HG02798 (cell line): ENCODE measurements around the gene GNAS-AS1.

Source experiments
- ATAC-seq: cut with Tn5 transposase; IDR thresholded peaks from one replicate; pipeline ENCODE4 v1.9.1; 2021; ENCODE audit warnings: mild to moderate bottlenecking; ENCODE audit not compliant: unreplicated experiment, poor library complexity

GNAS-AS1 gene

DNA sequence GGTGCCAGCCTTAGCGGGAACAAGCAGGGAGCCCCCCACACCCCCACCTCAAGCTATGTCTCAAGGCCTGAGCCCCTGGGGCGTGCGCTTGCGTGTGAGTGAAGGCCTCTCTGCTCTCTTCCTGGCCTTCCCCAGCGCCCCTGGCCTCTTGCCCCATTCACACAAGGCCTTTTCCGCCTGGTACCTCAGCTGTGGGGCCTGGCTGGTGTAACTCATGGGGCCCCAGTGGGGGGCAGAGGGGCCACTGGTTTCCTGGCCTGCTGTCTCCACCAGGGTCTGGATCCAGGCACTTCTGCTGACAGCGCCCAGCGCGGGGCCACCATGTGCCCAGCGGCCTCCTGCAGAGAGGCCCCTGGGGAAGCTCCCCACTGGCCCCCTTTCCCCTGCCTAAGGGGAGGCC is 34.7 kb downstream of the GNAS-AS1 start:
- no peak for ATAC-seq

DNA sequence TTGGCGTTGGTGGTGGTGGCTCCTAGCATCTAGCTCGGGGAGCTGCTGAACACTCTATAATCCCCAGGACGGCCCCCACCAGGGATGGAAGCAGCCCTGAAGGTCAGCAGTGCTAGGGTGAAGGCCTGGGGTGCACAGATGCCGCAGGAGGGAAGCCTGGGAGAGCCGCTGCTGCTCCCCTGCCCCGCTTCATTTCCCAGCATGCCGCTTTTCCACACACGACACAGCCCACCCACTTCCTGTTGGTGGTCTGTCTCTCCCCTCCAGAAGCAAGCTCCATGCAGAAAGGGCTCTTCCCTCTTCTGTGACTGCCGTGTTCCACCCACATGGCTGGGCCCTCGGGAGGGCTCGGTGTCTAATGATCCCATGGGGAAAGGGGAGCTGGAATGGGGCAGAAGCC is 35.3 kb downstream of the GNAS-AS1 start:
- no peak for ATAC-seq

DNA sequence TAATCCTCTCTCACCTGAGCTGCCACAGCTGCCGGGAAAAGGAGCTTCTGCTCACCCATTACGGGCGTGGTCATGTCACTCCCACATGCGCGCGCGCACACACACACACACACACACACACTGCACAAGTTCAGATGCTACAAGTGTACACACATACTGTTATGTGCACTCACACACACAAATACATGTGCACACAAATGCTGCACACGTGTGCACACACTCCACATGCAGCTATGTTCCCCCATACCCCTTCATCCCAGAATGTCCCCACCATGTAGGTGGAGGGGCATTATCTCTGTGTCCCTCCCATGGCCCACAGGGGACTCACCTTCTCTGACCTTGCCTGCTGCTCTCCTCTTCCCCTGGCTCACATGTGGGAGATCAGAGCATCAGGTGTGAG is 37.3 kb downstream of the GNAS-AS1 start:
- no peak for ATAC-seq

DNA sequence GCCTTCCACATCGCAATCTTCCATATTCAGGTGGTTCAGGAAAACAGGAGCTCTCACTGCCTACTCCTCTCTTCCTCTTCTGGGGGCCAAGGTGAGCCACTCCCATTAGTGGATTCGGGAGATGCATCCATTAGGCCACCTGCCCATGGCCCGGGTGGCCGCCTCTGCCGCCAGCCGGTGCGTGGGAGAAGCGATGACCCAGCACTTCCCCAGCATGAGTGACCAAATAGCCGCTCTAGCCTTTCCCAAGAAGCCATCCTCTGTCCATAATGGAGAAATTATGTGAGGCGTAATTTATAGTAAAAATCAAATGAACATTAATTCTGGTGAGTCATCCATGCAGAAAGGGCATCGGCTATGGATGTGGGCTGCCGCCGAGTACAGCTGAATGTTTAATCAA is 39.4 kb downstream of the GNAS-AS1 start:
- ATAC-seq = no peak

DNA sequence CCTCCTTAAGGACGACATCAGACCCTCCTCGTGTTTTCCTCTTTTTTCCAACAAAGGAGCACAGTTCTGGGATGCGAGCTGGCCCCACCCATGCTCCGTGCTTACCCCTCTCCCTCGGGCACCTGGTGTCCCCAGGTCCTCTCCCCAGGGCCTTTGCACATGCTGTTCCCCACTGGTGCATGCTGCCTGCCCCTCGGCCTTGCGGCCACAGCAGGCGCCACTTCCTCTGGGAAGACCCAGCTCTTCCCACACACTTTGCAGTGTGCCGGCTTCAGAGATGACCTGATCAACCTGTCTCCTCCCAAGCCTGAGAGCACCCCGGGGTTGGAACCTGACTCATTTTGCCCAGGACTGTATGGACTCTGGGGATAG is 39.8 kb downstream of the GNAS-AS1 start:
- ATAC-seq = no peak

DNA sequence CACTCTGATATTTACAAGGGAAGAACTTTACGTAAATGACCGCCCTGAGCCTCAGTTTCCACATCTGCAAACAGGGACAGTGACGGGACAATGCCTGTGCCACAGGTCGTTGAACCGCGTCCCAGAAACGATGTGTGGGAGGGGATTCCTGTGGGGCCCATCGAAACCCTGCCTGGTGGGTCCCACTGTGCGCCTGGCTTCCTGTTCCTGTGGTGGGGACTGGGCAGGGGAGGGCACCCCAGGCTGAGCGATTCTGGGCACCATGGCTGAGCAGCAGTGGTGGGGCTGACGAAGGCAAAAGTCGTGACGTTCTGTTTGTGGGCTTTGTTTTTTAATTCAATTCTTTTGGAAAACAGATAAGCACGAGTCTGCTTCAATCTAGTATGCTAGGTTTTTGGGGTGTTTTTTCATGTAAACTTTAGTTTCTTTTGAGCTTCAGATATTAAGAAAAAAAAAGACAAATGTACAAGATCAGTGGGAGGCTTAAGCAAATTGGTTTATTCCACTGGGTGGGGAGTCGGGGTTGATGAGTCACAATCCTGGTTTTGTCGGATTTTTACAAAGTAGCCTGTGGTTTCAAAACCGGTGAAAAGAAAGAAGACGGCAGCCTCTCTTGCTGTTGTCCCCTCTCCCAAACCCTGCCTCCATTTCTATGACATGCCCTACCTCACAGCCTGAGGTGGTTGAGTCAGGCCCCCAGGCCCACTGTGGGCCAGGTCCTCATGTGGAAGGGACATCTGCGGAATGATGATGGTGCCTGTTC is 40.4 kb downstream of the GNAS-AS1 start:
- no peak for ATAC-seq

DNA sequence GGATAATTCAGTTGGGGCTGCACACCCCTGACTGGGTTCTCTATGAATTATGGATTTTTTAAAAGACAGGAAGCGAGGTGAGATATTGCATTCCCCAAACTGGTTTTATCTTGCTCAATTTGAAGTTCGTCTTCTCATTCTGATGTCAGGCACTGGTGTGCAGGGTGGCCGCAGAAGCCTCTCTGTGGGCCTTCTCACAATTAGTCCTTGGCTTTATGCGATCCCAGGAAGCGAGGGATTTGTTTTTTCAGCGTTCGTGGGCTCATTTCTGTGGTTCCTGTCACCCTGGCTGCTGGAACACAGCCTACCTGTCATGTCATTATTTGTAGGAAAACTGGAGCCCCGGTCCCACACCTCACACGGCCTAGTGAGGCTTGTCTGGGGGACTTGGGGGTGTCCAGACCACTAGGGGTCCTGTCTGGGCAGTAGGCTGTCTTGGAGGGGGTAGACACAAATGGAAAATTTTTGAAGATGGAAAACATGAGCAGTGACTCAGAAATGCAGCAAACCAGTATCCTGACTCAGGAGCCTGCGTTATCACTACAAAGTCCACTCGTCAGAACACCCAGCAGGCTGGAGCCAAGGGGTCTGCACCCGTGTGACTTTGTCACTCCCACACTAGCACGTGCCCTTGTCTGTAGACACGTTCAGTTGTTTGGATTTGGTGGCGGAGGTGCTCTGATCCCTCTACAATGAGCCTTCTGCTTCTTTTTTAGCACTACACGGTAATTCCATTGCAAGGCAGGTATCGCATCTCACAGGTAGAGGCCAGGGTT is 42.2 kb downstream of the GNAS-AS1 start:
- no peak for ATAC-seq

DNA sequence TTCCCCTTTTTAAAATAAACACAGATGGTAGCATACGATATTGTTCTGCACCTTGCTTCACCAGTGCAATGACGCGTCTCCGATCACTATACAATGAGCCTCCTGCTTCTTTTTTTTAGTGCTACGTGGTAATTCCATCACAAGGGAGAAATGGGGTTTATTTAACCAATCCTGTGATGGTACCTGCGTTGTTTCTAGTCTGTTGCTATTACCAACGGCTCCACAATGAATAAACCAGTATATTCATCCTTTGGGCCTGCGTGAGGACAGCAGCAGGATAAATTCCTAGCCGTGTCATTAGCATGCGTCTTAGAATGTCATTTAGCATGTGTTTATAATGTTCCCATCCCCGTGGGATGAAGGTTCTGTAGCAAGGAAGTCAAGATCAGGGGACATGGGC is 42.9 kb downstream of the GNAS-AS1 start:
- no peak for ATAC-seq

DNA sequence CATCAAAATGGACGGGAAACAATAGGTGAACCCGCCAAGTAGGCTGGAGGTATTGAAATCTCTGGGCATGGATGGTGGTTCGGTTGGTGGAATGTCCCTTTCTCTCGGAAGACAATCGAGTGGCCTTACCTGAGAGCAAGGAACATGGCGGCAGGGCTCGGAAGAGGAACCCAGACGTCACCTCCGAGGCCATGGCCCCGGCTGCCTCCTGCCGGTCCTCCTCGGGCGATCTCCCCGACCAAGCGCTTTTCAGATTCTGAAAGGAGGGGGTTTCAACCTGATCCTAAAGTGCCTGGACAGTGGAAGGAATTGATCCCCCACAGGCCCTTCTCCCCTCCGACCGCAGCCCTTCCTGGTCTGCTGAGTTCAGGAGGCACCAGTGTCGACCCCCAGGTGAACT is 47.2 kb downstream of the GNAS-AS1 start:
- ATAC-seq = no peak

DNA sequence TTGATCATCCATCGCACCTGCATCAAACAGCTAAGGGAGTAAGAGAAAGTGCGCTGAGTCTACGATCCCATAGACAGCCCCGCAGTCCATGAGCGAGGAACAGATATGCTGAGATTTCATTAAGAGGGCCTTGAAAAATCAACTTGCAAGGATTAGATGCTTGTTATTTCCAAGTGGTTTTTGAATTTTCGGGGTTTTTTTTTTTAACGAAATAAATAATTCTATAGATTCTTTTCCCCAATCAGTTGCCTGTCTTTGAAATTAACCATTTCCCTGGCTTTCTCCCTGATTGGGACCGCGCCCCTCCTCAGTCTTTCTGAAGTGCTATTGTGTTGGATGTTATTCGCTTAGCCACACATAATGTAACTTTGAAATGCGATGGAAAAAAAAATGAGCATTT is 48.6 kb downstream of the GNAS-AS1 start:
- no peak for ATAC-seq

DNA sequence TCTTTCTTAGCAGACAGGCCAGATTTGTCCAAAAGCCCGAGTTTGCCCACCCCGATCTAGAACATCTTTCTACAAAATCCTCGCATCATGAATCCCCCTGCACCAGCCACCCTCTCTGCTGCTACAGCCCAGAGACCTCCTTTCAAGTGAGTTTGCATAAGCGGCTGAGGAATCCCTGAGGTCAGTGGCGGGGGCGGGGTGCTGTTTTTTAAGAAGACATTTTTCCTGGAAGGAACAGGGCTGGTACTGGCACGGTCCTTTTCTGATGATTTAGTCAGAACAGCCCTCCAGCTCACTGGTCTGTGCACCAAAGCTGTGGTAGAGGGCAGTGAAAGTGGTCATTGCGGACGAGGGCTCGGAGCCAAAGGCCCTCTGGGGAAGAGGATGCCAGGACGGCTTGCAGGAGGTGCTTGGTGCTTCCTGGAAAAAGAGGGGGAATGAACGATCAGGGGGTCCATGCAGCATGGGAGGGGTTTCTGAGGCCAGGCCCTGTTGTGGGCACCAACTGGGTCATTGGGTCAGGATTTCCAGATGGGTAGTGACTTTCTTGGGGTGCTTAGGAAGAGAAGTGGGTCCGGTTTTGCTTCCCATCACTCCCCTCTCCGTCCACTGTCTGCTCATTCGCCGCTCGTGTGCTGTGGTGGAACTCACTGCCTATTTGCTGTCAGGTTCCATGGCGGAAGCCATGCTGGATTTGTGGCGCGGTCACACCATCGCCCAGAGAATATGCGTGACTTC is 50.4 kb downstream of the GNAS-AS1 start:
- ATAC-seq = no peak

DNA sequence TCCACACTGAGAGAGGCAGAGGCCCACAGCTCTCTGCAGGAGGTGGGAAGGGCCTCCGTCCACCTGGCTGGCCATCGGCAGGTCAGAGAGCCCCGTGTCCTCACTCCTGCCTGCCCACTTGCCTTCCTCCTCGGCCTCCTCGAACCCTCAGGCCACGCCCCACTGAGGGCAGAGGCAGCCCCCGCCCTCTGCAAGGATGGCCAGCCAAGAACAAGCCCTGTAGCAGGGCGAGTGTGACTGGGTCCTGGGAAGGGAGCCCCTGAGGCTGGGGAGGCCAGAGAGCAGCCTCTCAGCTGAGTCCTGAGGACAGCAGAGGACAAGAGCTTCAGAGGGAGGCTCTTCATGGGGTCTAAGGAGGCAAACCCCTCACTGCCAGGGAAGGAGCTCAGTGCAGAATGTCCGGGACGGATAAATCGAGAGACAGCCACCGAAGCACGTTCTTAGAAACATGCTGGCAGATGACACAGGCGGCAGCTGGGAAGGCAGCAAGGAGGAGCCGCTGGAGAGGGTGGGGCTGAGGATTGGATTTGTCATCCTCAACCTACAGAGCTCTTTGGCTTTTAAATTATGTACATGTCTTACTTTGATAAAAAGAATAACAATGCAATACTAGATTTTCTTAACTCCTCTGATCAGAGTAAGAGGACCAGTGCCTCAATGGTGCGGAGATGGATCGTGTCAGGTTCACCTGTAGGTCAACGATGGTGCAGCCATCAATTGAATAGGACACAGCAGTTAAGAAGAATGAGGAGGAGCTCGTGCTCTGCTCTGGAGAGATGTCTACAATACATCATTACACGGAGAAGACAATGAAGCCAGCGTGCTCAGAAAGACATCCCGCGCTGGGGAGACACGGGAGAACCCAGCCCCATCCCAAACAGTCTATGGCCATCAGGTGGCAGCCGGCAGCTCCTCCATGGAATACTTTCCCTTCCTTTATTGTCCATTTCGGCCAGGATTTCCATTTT is 53.0 kb downstream of the GNAS-AS1 start:
- ATAC-seq = no peak

DNA sequence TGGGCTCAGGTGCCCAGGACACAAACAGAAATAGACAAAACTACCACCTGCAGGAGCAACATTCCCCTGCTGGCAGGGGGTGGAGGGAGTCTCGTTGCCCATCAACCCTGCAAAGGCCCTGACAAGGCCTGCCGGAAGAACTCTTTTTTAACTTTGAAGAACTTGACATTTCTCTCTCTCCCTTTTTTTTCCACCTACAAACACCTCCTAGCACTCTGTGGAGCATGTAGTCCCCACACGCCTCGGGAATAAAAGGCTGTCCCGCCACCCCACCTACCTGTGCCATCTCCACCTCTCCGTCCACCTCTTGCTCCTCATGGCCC is 54.8 kb downstream of the GNAS-AS1 start:
- ATAC-seq = no peak

DNA sequence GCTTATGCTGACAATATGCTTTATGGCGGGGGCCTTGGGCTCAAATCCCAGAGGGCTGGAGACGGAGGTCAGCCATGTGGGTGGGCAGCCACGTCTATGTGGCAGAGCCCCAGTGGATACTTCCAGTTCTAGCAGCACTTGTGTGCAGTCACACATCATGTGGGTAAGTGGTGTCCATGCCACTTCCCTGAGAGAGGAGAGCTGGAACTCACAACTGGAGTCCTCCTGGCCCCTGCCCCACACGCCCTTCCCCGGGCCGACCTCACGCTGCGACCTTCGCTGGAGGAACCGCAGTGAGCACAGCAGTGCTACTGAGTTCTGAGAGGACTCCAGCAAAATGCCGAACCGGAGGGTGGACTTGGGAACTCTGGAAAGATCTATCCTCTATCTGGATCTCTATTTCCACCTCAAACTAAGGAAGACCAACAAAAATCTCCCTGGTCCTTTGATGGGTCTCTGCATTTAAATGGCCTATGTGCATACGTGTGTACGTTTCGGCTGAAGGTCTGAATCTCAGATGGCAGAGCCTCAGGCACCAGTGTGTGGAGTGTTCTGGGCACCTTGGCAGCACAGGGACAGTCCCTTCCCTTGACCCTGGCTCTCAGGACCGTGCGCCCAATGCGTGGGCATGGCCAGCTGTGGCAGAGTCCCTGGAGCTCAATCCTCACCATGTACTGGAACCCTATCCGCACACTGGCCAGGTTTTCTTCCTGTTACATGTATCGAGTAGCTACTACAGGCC is 55.4 kb downstream of the GNAS-AS1 start:
- no peak for ATAC-seq

DNA sequence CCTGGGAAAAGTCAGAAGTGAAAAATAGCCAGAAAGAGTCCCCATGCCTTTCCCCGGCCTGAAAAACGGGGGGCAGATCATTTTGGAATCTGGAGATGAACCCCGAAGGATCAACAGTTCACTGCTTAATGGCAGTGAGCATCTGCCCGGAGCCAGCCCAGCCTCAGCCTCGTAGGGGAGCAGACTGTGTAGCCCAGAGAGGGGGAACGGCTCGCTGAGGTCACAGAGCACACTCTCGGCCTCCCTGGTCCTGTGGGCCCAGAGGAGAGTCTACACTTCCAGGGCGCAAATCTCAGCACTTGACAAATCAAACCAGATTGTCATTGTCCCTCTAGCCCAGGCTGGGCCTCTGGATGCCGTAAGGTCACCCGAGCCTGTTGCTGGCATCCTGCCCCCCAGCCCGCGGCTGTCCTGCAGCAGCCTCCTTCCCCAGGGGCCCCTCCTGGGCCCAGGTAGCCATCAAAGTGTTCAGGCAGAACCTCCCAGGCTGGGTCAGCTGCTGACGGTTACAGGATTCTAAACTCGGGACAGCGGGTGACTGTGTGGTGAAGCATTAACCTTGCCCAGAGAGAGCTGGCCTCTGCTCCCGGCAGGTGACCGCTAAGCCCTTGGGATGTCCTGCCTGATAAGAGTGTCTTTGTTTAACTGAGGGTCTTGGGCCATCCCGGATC is 56.1 kb downstream of the GNAS-AS1 start:
- no peak for ATAC-seq

DNA sequence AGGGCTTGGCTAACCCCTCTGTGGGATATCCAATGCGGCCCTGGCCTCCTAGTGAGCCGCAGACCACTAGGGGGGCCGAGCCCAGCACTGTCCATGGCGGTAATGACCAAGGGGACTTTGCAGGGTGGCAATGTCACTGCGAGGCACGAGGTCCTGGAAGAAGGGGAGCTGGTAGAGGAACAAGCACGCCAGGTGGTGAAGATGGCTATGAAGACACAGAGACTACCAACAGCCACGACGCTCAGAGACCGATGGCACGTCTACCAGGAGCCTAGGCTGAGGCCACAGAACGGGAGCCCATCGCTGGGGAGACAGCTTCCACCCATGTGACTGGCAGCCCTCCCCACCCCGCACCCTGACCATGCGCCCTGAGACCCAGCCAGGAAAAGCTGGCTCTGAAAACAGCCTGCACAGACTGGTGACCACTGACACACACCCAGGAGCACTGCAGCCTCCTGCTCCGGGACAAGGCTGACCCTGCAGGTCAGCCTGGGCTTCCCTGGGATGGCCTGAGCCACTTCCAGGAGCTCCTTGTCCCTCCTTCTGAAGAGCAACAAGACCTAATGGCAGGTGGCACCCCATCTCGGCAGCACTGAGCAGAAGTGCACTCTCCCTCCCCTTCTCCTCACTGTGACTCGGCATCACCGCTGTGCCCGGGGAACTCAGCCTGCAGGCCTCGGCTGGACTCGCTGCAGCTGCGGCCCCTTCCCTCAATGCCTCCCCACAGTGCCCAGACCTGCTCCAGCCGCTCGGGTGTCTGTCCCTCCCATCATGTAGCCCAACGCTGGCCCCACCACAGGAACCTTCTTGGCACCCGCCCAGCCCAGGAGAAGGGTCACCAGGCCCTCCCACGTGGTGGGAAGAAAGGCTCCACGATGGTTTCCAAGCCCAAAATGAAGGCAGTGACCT is 56.9 kb downstream of the GNAS-AS1 start:
- no peak for ATAC-seq

DNA sequence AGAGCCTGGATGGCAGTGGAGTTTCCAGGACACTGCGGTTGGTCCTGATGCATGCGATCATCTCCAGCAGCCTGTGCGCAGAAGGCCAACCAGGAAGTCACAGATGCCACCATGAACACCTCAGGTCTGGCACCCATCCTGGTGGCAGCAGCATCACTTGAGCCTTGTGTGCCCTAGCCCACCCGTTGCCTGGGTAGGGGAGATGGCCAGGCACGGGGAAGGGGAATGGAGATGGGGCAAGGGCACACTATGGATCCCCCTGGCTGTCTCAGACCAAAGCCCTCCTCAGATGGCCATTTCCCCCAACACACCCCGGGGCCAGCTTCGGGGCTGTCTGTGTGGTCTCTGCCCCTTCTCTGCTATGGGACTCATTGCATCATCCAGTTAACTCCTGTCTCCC is 58.3 kb downstream of the GNAS-AS1 start:
- ATAC-seq = no peak

DNA sequence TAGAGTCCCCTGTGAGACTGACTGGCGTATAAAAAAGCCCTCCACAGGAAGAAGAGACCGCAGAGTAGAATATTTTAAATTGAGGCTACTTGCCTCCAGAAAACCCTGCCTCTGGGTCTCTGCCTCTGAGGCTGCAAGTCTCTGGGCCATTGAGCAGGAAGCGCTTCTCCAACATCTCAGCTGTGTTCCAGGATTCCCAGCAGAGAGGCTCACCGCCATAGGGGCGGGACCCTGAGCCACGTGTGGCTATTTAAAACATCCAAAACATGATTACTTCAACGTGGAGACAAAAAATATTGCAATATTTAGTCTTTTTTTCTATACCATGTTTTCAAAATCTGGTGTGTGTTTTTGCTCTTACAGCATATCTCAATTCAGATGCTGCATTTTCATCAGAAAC is 59.4 kb downstream of the GNAS-AS1 start:
- no peak for ATAC-seq
